8988T (cell line): Measurements from ENCODE around the gene PNCK.
"Not testable (repeated sequence)": the region's sequence is repeated elsewhere in the genome, so short reads cannot be mapped to it uniquely, and the experiment has no call there.

ENCODE experiments used
- DNase-seq: peaks from one replicate; pipeline ENCODE4 v3.0.0; 2011

The PNCK gene

GRCh38 chrX:153673428-153674218, at the start of gene PNCK:
TSS of gene PNCK (minus strand) at chrX:153673813. CDS start at chrX:153673076, 737 bp downstream.
- no peak for DNase-seq

GRCh38 chrX:153722704-153723350, 49.2 kb upstream of the PNCK start:
- no peak for DNase-seq

GRCh38 chrX:153719701-153720100, 46.1 kb upstream of the PNCK start:
- DNase-seq, result no peak

GRCh38 chrX:153719238-153719637, 45.6 kb upstream of the PNCK start:
- no peak for DNase-seq

GRCh38 chrX:153717445-153717844, 43.8 kb upstream of the PNCK start:
- no peak for DNase-seq

- no peak for DNase-seq
Observed at GRCh38 chrX:153714256-153714655, 40.6 kb upstream of the PNCK start.

- no peak for DNase-seq
Observed at GRCh38 chrX:153709726-153710674, 36.4 kb upstream of the PNCK start.

GRCh38 chrX:153708415-153708814, 34.8 kb upstream of the PNCK start:
- peak; percentile 89 for DNase-seq

GRCh38 chrX:153707406-153707805, 33.8 kb upstream of the PNCK start:
- DNase-seq, result no peak

GRCh38 chrX:153706799-153707198, 33.2 kb upstream of the PNCK start:
- DNase-seq, result no peak

- not testable (repeated sequence) for DNase-seq
Observed at GRCh38 chrX:153705403-153706060, 31.9 kb upstream of the PNCK start.

- not testable (repeated sequence) for DNase-seq
Observed at GRCh38 chrX:153704631-153705402, 31.2 kb upstream of the PNCK start.

GRCh38 chrX:153704021-153704526, 30.5 kb upstream of the PNCK start:
- DNase-seq, result no peak

GRCh38 chrX:153703036-153703370, 29.4 kb upstream of the PNCK start:
- no peak for DNase-seq

GRCh38 chrX:153702336-153703035, 28.9 kb upstream of the PNCK start:
- DNase-seq, result no peak

GRCh38 chrX:153701706-153702105, 28.1 kb upstream of the PNCK start:
- DNase-seq, result no peak

GRCh38 chrX:153700967-153701366, 27.4 kb upstream of the PNCK start:
- no peak for DNase-seq

GRCh38 chrX:153700376-153700945, 26.8 kb upstream of the PNCK start:
- no peak for DNase-seq

GRCh38 chrX:153699784-153700371, 26.3 kb upstream of the PNCK start:
- DNase-seq, result not testable (repeated sequence)

- DNase-seq, result not testable (repeated sequence)
Observed at GRCh38 chrX:153699210-153699783, 25.7 kb upstream of the PNCK start.
